ENCODE data around the gene EDAR.
A peak's percentile ranks its signal among the peaks of the same experiment; 100 is the strongest.

EDAR gene

GRCh38 chr2:108988796-108989713 lies at the start of gene EDAR:
Gene EDAR (minus strand): TSS chr2:108989220. CDS start chr2:108931014, 58,206 bp downstream.
- DNase-seq (ENCODE audit: low read depth): no peak

GRCh38 chr2:109033171-109033570 lies 44.2 kb upstream of the EDAR start:
- DNase-seq (ENCODE audit: low read depth): no peak

GRCh38 chr2:109032229-109032820 lies 43.3 kb upstream of the EDAR start:
- DNase-seq (ENCODE audit: low read depth): no peak

GRCh38 chr2:109031476-109032228 lies 42.6 kb upstream of the EDAR start:
- no peak for DNase-seq (ENCODE audit: low read depth)

GRCh38 chr2:109030870-109031475 lies 42.0 kb upstream of the EDAR start:
- no peak for DNase-seq (ENCODE audit: low read depth)

- DNase-seq (ENCODE audit: low read depth): no peak
Observed at GRCh38 chr2:109029490-109030201, 40.6 kb upstream of the EDAR start.

GRCh38 chr2:109028738-109029489 lies 39.9 kb upstream of the EDAR start:
- DNase-seq (ENCODE audit: low read depth): no peak

GRCh38 chr2:109028277-109028676 lies 39.3 kb upstream of the EDAR start:
- no peak for DNase-seq (ENCODE audit: low read depth)

- no peak for DNase-seq (ENCODE audit: low read depth)
Observed at GRCh38 chr2:109027702-109028101, 38.7 kb upstream of the EDAR start.

- no peak for DNase-seq (ENCODE audit: low read depth)
Observed at GRCh38 chr2:109024477-109024876, 35.5 kb upstream of the EDAR start.

GRCh38 chr2:109021895-109022300 lies 32.9 kb upstream of the EDAR start:
- no peak for DNase-seq (ENCODE audit: low read depth)

GRCh38 chr2:109020217-109020637 lies 31.2 kb upstream of the EDAR start:
- DNase-seq (ENCODE audit: low read depth): peak; percentile 36

- no peak for DNase-seq (ENCODE audit: low read depth)
Observed at GRCh38 chr2:109018452-109018851, 29.4 kb upstream of the EDAR start.

GRCh38 chr2:109017017-109017416 lies 28.0 kb upstream of the EDAR start:
- DNase-seq (ENCODE audit: low read depth): no peak

GRCh38 chr2:109016376-109016775 lies 27.4 kb upstream of the EDAR start:
- no peak for DNase-seq (ENCODE audit: low read depth)

- DNase-seq (ENCODE audit: low read depth): no peak
Observed at GRCh38 chr2:109014476-109014875, 25.5 kb upstream of the EDAR start.

GRCh38 chr2:109013051-109013450 lies 24.0 kb upstream of the EDAR start:
- no peak for DNase-seq (ENCODE audit: low read depth)

- peak; percentile 28 for DNase-seq (ENCODE audit: low read depth)
Observed at GRCh38 chr2:109009920-109010610, 21.0 kb upstream of the EDAR start.

- no peak for DNase-seq (ENCODE audit: low read depth)
Observed at GRCh38 chr2:109006971-109007370, 18.0 kb upstream of the EDAR start.

GRCh38 chr2:109005686-109006204 lies 16.7 kb upstream of the EDAR start:
- DNase-seq (ENCODE audit: low read depth): no peak

Data from non-pigmented ciliary epithelial cell (primary cell).